C4-2B (cell line): ENCODE data around the gene SYT8.

ENCODE experiments used
- H3K27ac ChIP-seq: fragments of 450-650 bp; 2 replicates; pipeline ENCODE4 v1.5.1; 2017
- CTCF ChIP-seq: fragments of 450-650 bp; conservative IDR thresholded peaks from 2 replicates; pipeline ENCODE4 v1.5.1; 2017; ENCODE audit warnings: mild to moderate bottlenecking
- ZFX ChIP-seq: fragments of 450-650 bp; IDR thresholded peaks from 2 replicates; pipeline ENCODE4 v1.6.1; 2017

Gene SYT8

GRCh38 chr11:1856306-1857005, 21.7 kb downstream of the SYT8 start:
- no peak overlapping the region for H3K27ac ChIP-seq
- TF ChIP-seq CTCF (no peak), ZFX (no peak)

GRCh38 chr11:1857064-1857463, 22.3 kb downstream of the SYT8 start:
- no peak overlapping the region for H3K27ac ChIP-seq
- TF ChIP-seq CTCF = no peak
- TF ChIP-seq ZFX = no peak

GRCh38 chr11:1858154-1858553, 23.4 kb downstream of the SYT8 start:
- no peak overlapping the region for H3K27ac ChIP-seq
- TF ChIP-seq ZFX (no peak), CTCF (no peak)

GRCh38 chr11:1858576-1858975, 23.8 kb downstream of the SYT8 start:
- no peak overlapping the region for H3K27ac ChIP-seq
- no peak for TF ChIP-seq CTCF
- no peak for TF ChIP-seq ZFX

GRCh38 chr11:1859004-1859403, 24.2 kb downstream of the SYT8 start:
- no peak overlapping the region for H3K27ac ChIP-seq
- no peak for TF ChIP-seq ZFX
- TF ChIP-seq CTCF = no peak

GRCh38 chr11:1860108-1860507, 25.3 kb downstream of the SYT8 start:
- TF ChIP-seq CTCF = no peak
- no peak for TF ChIP-seq ZFX
- H3K27ac ChIP-seq = no peak overlapping the region

GRCh38 chr11:1861435-1862411, 26.9 kb downstream of the SYT8 start:
- TF ChIP-seq ZFX (no peak), CTCF (no peak)
- no peak overlapping the region for H3K27ac ChIP-seq
